ENCODE measurements around the gene IDH3G. TPM values are rescaled to one million over a fixed set of nuclear protein-coding genes. Genes with fewer than 3 reads are reported as not detected.

Gene IDH3G
- polyA plus RNA-seq, 1 donor (not counting 4 experiments of a cell fraction or from before 2014, with no cell fraction given), result 44.7 TPM

- Histone ChIP-seq H3K4me2 (ENCODE audit: control insufficient read depth, extremely low read depth, insufficient read depth, low read depth, low read length) (peak overlapping the region; percentile 29), H3K9ac (ENCODE audit: control insufficient read depth, extremely low read depth, insufficient read depth, low read length) (no peak overlapping the region)
Observed at GRCh38 chrX:153791104-153791852, 2.9 kb downstream of the IDH3G start.

GRCh38 chrX:153789654-153790053, 4.5 kb downstream of the IDH3G start:
- Histone ChIP-seq H3K4me2 (ENCODE audit: control insufficient read depth, extremely low read depth, insufficient read depth, low read depth, low read length) (no peak overlapping the region), H3K9me1 (ENCODE audit: control insufficient read depth, extremely low read depth, insufficient read depth, low read length) (no peaks in the 10 kb centered on the region), H3K27me3 (ENCODE audit: control insufficient read depth, extremely low read depth, insufficient read depth, low read length) (no peaks in the 10 kb centered on the region), H2AFZ (ENCODE audit: control insufficient read depth, low read length) (no peak overlapping the region), H3K79me2 (ENCODE audit: control insufficient read depth, insufficient read depth, low read length) (peaks cover 21% of the 10 kb centered on the region), H3K27ac (ENCODE audit: control insufficient read depth, insufficient read depth, low read length) (no peak overlapping the region), H3K9me3 (ENCODE audit: control insufficient read depth, low read depth, low read length) (no peaks in the 10 kb centered on the region), H3K9ac (ENCODE audit: control insufficient read depth, extremely low read depth, insufficient read depth, low read length) (no peak overlapping the region), H4K20me1 (ENCODE audit: control insufficient read depth, extremely low read depth, insufficient read depth, low read length) (no peaks in the 10 kb centered on the region), H3K4me1 (ENCODE audit: control insufficient read depth, extremely low read depth, insufficient read depth, low read length) (peaks cover 14% of the 10 kb centered on the region), H3K4me3 (ENCODE audit: control insufficient read depth in 2 of 3, extremely low read depth in 1 of 3, insufficient read depth in 2 of 3, low read depth in 1 of 3, low read length in 3 of 3) (no peak overlapping the region), H3K36me3 (ENCODE audit: control insufficient read depth in 2 of 2, extremely low read depth in 1 of 2, insufficient read depth in 2 of 2, low read length in 2 of 2) (peaks cover 0 to 7% of the 10 kb centered on the region in 2 experiments)
- TF ChIP-seq EZH2 (IDR thresholded peaks at IDR 0.05; ENCODE audit: low read length) (no peak), CTCF (optimal IDR thresholded peaks at IDR 0.05 in 1 of 3, IDR thresholded peaks at IDR 0.05 in 1 of 3, conservative IDR thresholded peaks at IDR 0.05 in 1 of 3; ENCODE audit: extremely low read depth in 1 of 3, insufficient read depth in 2 of 3, low read length in 3 of 3) (no peak)
- FAIRE-seq (no peak), DNase-seq (ENCODE audit: low read depth, low spot score) (no peak)
- dilution Hi-C loops (cut with MboI; ENCODE audit: extremely low pct_ligation_motif_present, low sequenced_read_pairs), result no loop called here

More at GRCh38 chrX:153791104-153791852, 2.9 kb downstream of the IDH3G start:
- H3K9me3 ChIP-seq (ENCODE audit: control insufficient read depth, low read depth, low read length), result no peaks in the 10 kb centered on the region
- H3K4me1 ChIP-seq (ENCODE audit: control insufficient read depth, extremely low read depth, insufficient read depth, low read length), result peaks cover 14% of the 10 kb centered on the region
- H3K4me3 ChIP-seq (ENCODE audit: control insufficient read depth in 2 of 3, extremely low read depth in 1 of 3, insufficient read depth in 2 of 3, low read depth in 1 of 3, low read length in 3 of 3), result no peak overlapping the region
- peaks cover 6 to 7% of the 10 kb centered on the region in 2 experiments for H3K36me3 ChIP-seq (ENCODE audit: control insufficient read depth in 2 of 2, extremely low read depth in 1 of 2, insufficient read depth in 2 of 2, low read length in 2 of 2)
- DNase-seq (ENCODE audit: low read depth, low spot score) (no peak), FAIRE-seq (no peak)
- no peak overlapping the region for H2AFZ ChIP-seq (ENCODE audit: control insufficient read depth, low read length)
- H3K9me1 ChIP-seq (ENCODE audit: control insufficient read depth, extremely low read depth, insufficient read depth, low read length), result no peaks in the 10 kb centered on the region
- H3K27ac ChIP-seq (ENCODE audit: control insufficient read depth, insufficient read depth, low read length), result no peak overlapping the region
- TF ChIP-seq EZH2 (IDR thresholded peaks at IDR 0.05; ENCODE audit: low read length) (no peak), CTCF (optimal IDR thresholded peaks at IDR 0.05 in 1 of 3, IDR thresholded peaks at IDR 0.05 in 1 of 3, conservative IDR thresholded peaks at IDR 0.05 in 1 of 3; ENCODE audit: extremely low read depth in 1 of 3, insufficient read depth in 2 of 3, low read length in 3 of 3) (no peak)
- dilution Hi-C loops (cut with MboI; ENCODE audit: extremely low pct_ligation_motif_present, low sequenced_read_pairs), result no loop called here
- no peaks in the 10 kb centered on the region for H4K20me1 ChIP-seq (ENCODE audit: control insufficient read depth, extremely low read depth, insufficient read depth, low read length)
- H3K27me3 ChIP-seq (ENCODE audit: control insufficient read depth, extremely low read depth, insufficient read depth, low read length), result no peaks in the 10 kb centered on the region
- peaks cover 37% of the 10 kb centered on the region for H3K79me2 ChIP-seq (ENCODE audit: control insufficient read depth, insufficient read depth, low read length)
